Right ventricle myocardium inferior (tissue), 1 donor: ENCODE results near the gene TEX53. TPM values are rescaled to one million over a fixed set of nuclear protein-coding genes. Genes with fewer than 3 reads are reported as not detected.

ENCODE experiments used
- ATAC-seq: fragments of 200-7000 bp; cut with Tn5 transposase; one replicate; pipeline ENCODE4 v1.9.1; 2020; ENCODE audit warnings: mild to moderate bottlenecking, moderate library complexity
- DNase-seq: peaks from one replicate; pipeline ENCODE4 v3.0.0; 2021; ENCODE audit errors: missing footprints
- intact Hi-C: fragments of 100-400 bp; cut with DNase I; formaldehyde crosslinking; loops from one replicate; pipeline ENCODE4 v1.11.0; 2022
- total RNA-seq: library from RNA; stranded (reverse); fragmentation: NEBNext Ultra II Directional; extraction: Animal tissue kit (Norgen Biotek cat#: 25700); gene quantifications from one replicate; pipeline ENCODE4 v1.2.1, GENCODE V29; 2021
- donor health status: DM: no; HTN: yes; CAD: no; lungs with severe emphysema.

TEX53 gene
- total RNA-seq, 1 donor from 2014 or later = not detected

GRCh38 chr9:114681594-114682332, 24.2 kb upstream of the TEX53 start, which contains the start of gene TEX48:
TSS of gene TEX48 (minus strand) at chr9:114682192. CDS start at chr9:114671723, 10,469 bp downstream.
- DNase-seq (no peak), ATAC-seq (peak; percentile 59)
- intact Hi-C loops = loop anchor here (5.0 kb wide), 1 partner anchor 331 kb away; no protein-coding TSS in a partner anchor

- DNase-seq = no peak
- intact Hi-C loops = loop anchor here (5.0 kb wide), 1 partner anchor 332 kb away; no protein-coding TSS in a partner anchor
Measured at GRCh38 chr9:114680259-114681001, 22.8 kb upstream of the TEX53 start.

GRCh38 chr9:114678795-114679194, 21.2 kb upstream of the TEX53 start:
- DNase-seq (no peak), ATAC-seq (no peak)
- intact Hi-C loops = no loop called here

More at GRCh38 chr9:114680259-114681001, 22.8 kb upstream of the TEX53 start:
- ATAC-seq = no peak

- DNase-seq = no peak
- intact Hi-C loops = no loop called here
- ATAC-seq = no peak
Measured at GRCh38 chr9:114678130-114678529, 20.5 kb upstream of the TEX53 start.

GRCh38 chr9:114677418-114677817, 19.8 kb upstream of the TEX53 start:
- DNase-seq (no peak), ATAC-seq (no peak)
- intact Hi-C loops = no loop called here

GRCh38 chr9:114676901-114677300, 19.3 kb upstream of the TEX53 start:
- ATAC-seq (no peak), DNase-seq (no peak)
- intact Hi-C loops = no loop called here

GRCh38 chr9:114674798-114675540, 17.4 kb upstream of the TEX53 start:
- intact Hi-C loops = no loop called here

GRCh38 chr9:114674076-114674797, 16.6 kb upstream of the TEX53 start:
- DNase-seq (no peak), ATAC-seq (no peak)
- intact Hi-C loops = no loop called here

More at GRCh38 chr9:114674798-114675540, 17.4 kb upstream of the TEX53 start:
- ATAC-seq (no peak), DNase-seq (no peak)

- intact Hi-C loops = no loop called here
- ATAC-seq (no peak), DNase-seq (no peak)
Measured at GRCh38 chr9:114671605-114672004, 14.0 kb upstream of the TEX53 start.

GRCh38 chr9:114669961-114670360, 12.4 kb upstream of the TEX53 start:
- no peak for DNase-seq
- intact Hi-C loops = no loop called here
- no peak for ATAC-seq

GRCh38 chr9:114668146-114668545, 10.5 kb upstream of the TEX53 start:
- intact Hi-C loops = no loop called here
- ATAC-seq = no peak
- no peak for DNase-seq

GRCh38 chr9:114666851-114667250, 9.2 kb upstream of the TEX53 start:
- intact Hi-C loops = no loop called here
- no peak for ATAC-seq

GRCh38 chr9:114666401-114666800, 8.8 kb upstream of the TEX53 start:
- DNase-seq (no peak), ATAC-seq (no peak)
- intact Hi-C loops = no loop called here

More at GRCh38 chr9:114666851-114667250, 9.2 kb upstream of the TEX53 start:
- DNase-seq = no peak

GRCh38 chr9:114664181-114664580, 6.6 kb upstream of the TEX53 start:
- intact Hi-C loops = loop anchor here (5.0 kb wide), 1 partner anchor 348 kb away; no protein-coding TSS in a partner anchor
- ATAC-seq = no peak

GRCh38 chr9:114662081-114662989, 4.7 kb upstream of the TEX53 start:
- DNase-seq = no peak
- intact Hi-C loops = loop anchor here (5.0 kb wide), 1 partner anchor 350 kb away; no protein-coding TSS in a partner anchor

More at GRCh38 chr9:114664181-114664580, 6.6 kb upstream of the TEX53 start:
- DNase-seq = no peak

GRCh38 chr9:114656301-114656700, 1.3 kb downstream of the TEX53 start:
- no peak for ATAC-seq
- DNase-seq = no peak
- intact Hi-C loops = no loop called here

More at GRCh38 chr9:114662081-114662989, 4.7 kb upstream of the TEX53 start:
- peak; percentile 59 for ATAC-seq

GRCh38 chr9:114655689-114656088, 1.9 kb downstream of the TEX53 start:
- DNase-seq = no peak
- intact Hi-C loops = no loop called here
- ATAC-seq = no peak
